Endothelial cell (in vitro differentiated cells): ENCODE results near the gene GPR84. TPM values are rescaled to one million over a fixed set of nuclear protein-coding genes. Genes with fewer than 3 reads are reported as not detected.
A peak's percentile ranks its signal among the peaks of the same experiment; 100 is the strongest.

ENCODE experiments used
- DNase-seq: peaks from one replicate; pipeline ENCODE4 v3.0.0; 2021; ENCODE audit warnings: low spot score
- H3K27ac Mint-ChIP-seq: one replicate; pipeline ENCODE4 v1.8.0; 2021; ENCODE audit warnings: mixed read lengths, inconsistent platforms; ENCODE audit not compliant: unreplicated experiment
- H3K27me3 Mint-ChIP-seq: one replicate; pipeline ENCODE4 v1.8.0; 2021; ENCODE audit warnings: mild to moderate bottlenecking, moderate library complexity, mixed read lengths, inconsistent platforms; ENCODE audit not compliant: unreplicated experiment
- H3K36me3 Mint-ChIP-seq: one replicate; pipeline ENCODE4 v1.8.0; 2021; ENCODE audit warnings: mild to moderate bottlenecking, low read depth, mixed read lengths, inconsistent platforms; ENCODE audit not compliant: unreplicated experiment
- H3K4me1 Mint-ChIP-seq: one replicate; pipeline ENCODE4 v1.8.0; 2021; ENCODE audit warnings: mild to moderate bottlenecking, mixed read lengths, inconsistent platforms; ENCODE audit not compliant: unreplicated experiment
- H3K4me3 Mint-ChIP-seq: one replicate; pipeline ENCODE4 v1.8.0; 2021; ENCODE audit warnings: mild to moderate bottlenecking, mixed read lengths, inconsistent platforms; ENCODE audit not compliant: unreplicated experiment
- H3K9me3 Mint-ChIP-seq: one replicate; pipeline ENCODE4 v1.8.0; 2021; ENCODE audit warnings: mixed read lengths, inconsistent platforms; ENCODE audit not compliant: unreplicated experiment
- CTCF ChIP-seq: fragments of 200-600 bp; sonication (generic); IDR thresholded peaks from one replicate; pipeline ENCODE4 v1.5.0; 2021; ENCODE audit warnings: antibody characterized with exemption; ENCODE audit not compliant: unreplicated experiment
- total RNA-seq: library from RNA; stranded (reverse); fragmentation: NEBNext Ultra II Directional; extraction: Animal tissue kit (Norgen Biotek cat#: 25700); gene quantifications from one replicate; pipeline ENCODE4 v1.2.1, GENCODE V29; 2021; ENCODE audit not compliant: unreplicated experiment

Gene GPR84
- total RNA-seq, 1 donor from 2014 or later = 0.41 TPM

- no peak overlapping the region for H3K27ac Mint-ChIP-seq
- H3K9me3 Mint-ChIP-seq = no peaks in the 10 kb centered on the region
- H3K27me3 Mint-ChIP-seq = peaks cover 19% of the 10 kb centered on the region
- no peak for TF ChIP-seq CTCF
- no peak overlapping the region for H3K4me3 Mint-ChIP-seq
- DNase-seq = no peak
- H3K36me3 Mint-ChIP-seq = peaks cover 48% of the 10 kb centered on the region
- H3K4me1 Mint-ChIP-seq = peaks cover 67% of the 10 kb centered on the region
These were observed 28.9 kb upstream of the GPR84 start for GRCh38 chr12:54393207-54393609.

- Mint-ChIP-seq H3K27ac (peak overlapping the region; percentile 91), H3K9me3 (no peaks in the 10 kb centered on the region), H3K4me1 (peaks cover 66% of the 10 kb centered on the region), H3K36me3 (peaks cover 42% of the 10 kb centered on the region), H3K4me3 (peak overlapping the region; percentile 44), H3K27me3 (peaks cover 22% of the 10 kb centered on the region)
- no peak for TF ChIP-seq CTCF
- DNase-seq = no peak
These were observed 28.4 kb upstream of the GPR84 start for GRCh38 chr12:54392485-54393206.

GRCh38 chr12:54390668-54391551 lies 26.6 kb upstream of the GPR84 start:
- Mint-ChIP-seq H3K36me3 (peaks cover 28% of the 10 kb centered on the region), H3K27me3 (peaks cover 22% of the 10 kb centered on the region), H3K9me3 (no peaks in the 10 kb centered on the region), H3K27ac (no peak overlapping the region), H3K4me1 (peaks cover 64% of the 10 kb centered on the region), H3K4me3 (peak overlapping the region; percentile 81)
- peak; percentile 71 for DNase-seq
- no peak for TF ChIP-seq CTCF

- H3K9me3 Mint-ChIP-seq = no peaks in the 10 kb centered on the region
These were observed 25.9 kb upstream of the GPR84 start for GRCh38 chr12:54390176-54390667.

More at GRCh38 chr12:54390176-54390667, 25.9 kb upstream of the GPR84 start:
- Mint-ChIP-seq H3K27ac (no peak overlapping the region), H3K27me3 (peaks cover 24% of the 10 kb centered on the region), H3K4me1 (peaks cover 59% of the 10 kb centered on the region), H3K36me3 (peaks cover 23% of the 10 kb centered on the region), H3K4me3 (peak overlapping the region; percentile 8)
- TF ChIP-seq CTCF = no peak
- DNase-seq = peak; percentile 41
